Measurements from ENCODE around the gene NHSL2.

GRCh38 chrX:72026341-72027023, 115.8 kb downstream of the NHSL2 start:
- TF ChIP-seq CTCF (IDR thresholded peaks at IDR 0.05) (no peak), POLR2A (IDR thresholded peaks at IDR 0.05) (no peak)

Data from thyroid gland (tissue), 4 donors.